Stimulated activated CD8-positive, alpha-beta memory T cell treated with anti-CD3 and anti-CD28 coated beads, Interleukin-4, amount 100 ng/mL, for 24 hours (primary cell): Measurements from ENCODE around the gene BAZ1A.
A peak's percentile ranks its signal among the peaks of the same experiment; 100 is the strongest.

Experiments
- DNase-seq: peaks from one replicate; pipeline ENCODE4 v3.0.0-alpha.2; 2020; ENCODE audit warnings: low read depth

The BAZ1A gene

GRCh38 chr14:34718750-34719304 is 156.3 kb downstream of the BAZ1A start:
- DNase-seq: no peak

GRCh38 chr14:34715127-34715863 is 159.9 kb downstream of the BAZ1A start:
- DNase-seq: no peak

GRCh38 chr14:34714320-34715126 is 160.6 kb downstream of the BAZ1A start, which contains the start of gene CFL2:
Gene CFL2, minus strand, starts transcription at chr14:34714593. Its CDS starts 53 bp downstream, at chr14:34714540.
- peak; percentile 60 for DNase-seq

- DNase-seq: peak; percentile 21
Observed at GRCh38 chr14:34713681-34714319, 161.4 kb downstream of the BAZ1A start.

- no peak for DNase-seq
Observed at GRCh38 chr14:34713122-34713680, 162.0 kb downstream of the BAZ1A start.

- no peak for DNase-seq
Observed at GRCh38 chr14:34711796-34712712, 163.1 kb downstream of the BAZ1A start.

GRCh38 chr14:34711169-34711568 is 164.0 kb downstream of the BAZ1A start:
- DNase-seq: no peak

GRCh38 chr14:34710744-34711143 is 164.4 kb downstream of the BAZ1A start:
- no peak for DNase-seq

- DNase-seq: no peak
Observed at GRCh38 chr14:34710006-34710405, 165.2 kb downstream of the BAZ1A start.

- DNase-seq: no peak
Observed at GRCh38 chr14:34707722-34708121, 167.4 kb downstream of the BAZ1A start.
